H9 (cell line): ENCODE measurements around the gene MYH14. TPM values are rescaled to one million over a fixed set of nuclear protein-coding genes. Genes with fewer than 3 reads are reported as not detected.

ENCODE experiments used
- DNase-seq: peaks from one replicate; pipeline ENCODE4 v3.0.0-alpha.2; 2017
- H2AFZ ChIP-seq: one replicate; pipeline ENCODE4 v1.6.1; 2013; ENCODE audit warnings: mild to moderate bottlenecking, low read length, control low read depth, moderate library complexity
- H2AK5ac ChIP-seq: 2 replicates; pipeline ENCODE4 v1.6.1; 2013; ENCODE audit warnings: low read length, control low read depth, mixed read lengths; ENCODE audit not compliant: insufficient read length
- H2BK120ac ChIP-seq: one replicate; pipeline ENCODE4 v1.6.1; 2013; ENCODE audit warnings: low read depth, mild to moderate bottlenecking, low read length, control low read depth, inconsistent platforms; ENCODE audit not compliant: poor library complexity, severe bottlenecking
- H2BK12ac ChIP-seq: 2 replicates; pipeline ENCODE4 v1.6.1; 2013; ENCODE audit warnings: low read length, control low read depth, mixed read lengths, low read depth; ENCODE audit not compliant: insufficient read length
- H2BK15ac ChIP-seq: 2 replicates; pipeline ENCODE4 v1.6.1; 2013; ENCODE audit warnings: low read depth, low read length, control low read depth
- H2BK20ac ChIP-seq: one replicate; pipeline ENCODE4 v1.6.1; 2013; ENCODE audit warnings: low read depth, mild to moderate bottlenecking, low read length, control low read depth, inconsistent platforms; ENCODE audit not compliant: poor library complexity, severe bottlenecking
- H2BK5ac ChIP-seq: 2 replicates; pipeline ENCODE4 v1.6.1; 2013; ENCODE audit warnings: low read length, control low read depth, mixed read lengths; ENCODE audit not compliant: insufficient read length
- H3K14ac ChIP-seq: 2 replicates; pipeline ENCODE4 v1.6.1; 2013; ENCODE audit warnings: low read length, control low read depth; ENCODE audit not compliant: insufficient read depth
- H3K18ac ChIP-seq: 2 replicates; pipeline ENCODE4 v1.6.1; 2013; ENCODE audit warnings: low read depth, mild to moderate bottlenecking, mixed read lengths, low read length, control low read depth; ENCODE audit not compliant: insufficient read length
- H3K23ac ChIP-seq: 2 replicates; pipeline ENCODE4 v1.6.1; 2013; ENCODE audit warnings: low read length, control low read depth, mixed read lengths, low read depth; ENCODE audit not compliant: insufficient read length
- H3K23me2 ChIP-seq: 2 replicates; pipeline ENCODE4 v1.6.1; 2013; ENCODE audit warnings: low read depth, mild to moderate bottlenecking, mixed read lengths, low read length, control low read depth; ENCODE audit not compliant: insufficient read length, poor library complexity, severe bottlenecking
- H3K27ac ChIP-seq: 2 replicates; pipeline ENCODE4 v1.5.1; 2013; ENCODE audit warnings: low read length, control low read depth, mixed read lengths, low read depth; ENCODE audit not compliant: insufficient read length
- H3K27me3 ChIP-seq: 2 replicates; pipeline ENCODE4 v1.6.1; 2013; ENCODE audit warnings: low read length, control low read depth, inconsistent platforms; ENCODE audit not compliant: insufficient read depth
- H3K4ac ChIP-seq: 2 replicates; pipeline ENCODE4 v1.6.1; 2013; ENCODE audit warnings: low read depth, mild to moderate bottlenecking, control low read depth, inconsistent platforms, low read length, moderate library complexity
- H3K4me1 ChIP-seq: 2 replicates; pipeline ENCODE4 v1.6.1; 2013; ENCODE audit warnings: low read length, control low read depth, inconsistent platforms; ENCODE audit not compliant: insufficient read depth
- H3K4me2 ChIP-seq: 2 replicates; pipeline ENCODE4 v1.6.1; 2013; ENCODE audit warnings: low read length, control low read depth, mixed read lengths; ENCODE audit not compliant: insufficient read length, insufficient read depth
- H3K56ac ChIP-seq: 2 replicates; pipeline ENCODE4 v1.6.1; 2013; ENCODE audit warnings: low read depth, mild to moderate bottlenecking, mixed read lengths, low read length, control low read depth; ENCODE audit not compliant: insufficient read length
- H3K79me1 ChIP-seq: 2 replicates; pipeline ENCODE4 v1.6.1; 2013; ENCODE audit warnings: low read depth, mild to moderate bottlenecking, moderate library complexity, low read length, control low read depth, inconsistent platforms; ENCODE audit not compliant: insufficient read depth, poor library complexity, severe bottlenecking
- H3K79me2 ChIP-seq: 2 replicates; pipeline ENCODE4 v1.6.1; 2013; ENCODE audit warnings: low read length, control low read depth, inconsistent platforms; ENCODE audit not compliant: insufficient read depth
- H3K9ac ChIP-seq: 2 replicates; pipeline ENCODE4 v1.6.1; 2013; ENCODE audit warnings: low read length, control low read depth, mixed read lengths; ENCODE audit not compliant: insufficient read length; ENCODE audit errors: extremely low read depth
- H3K9me3 ChIP-seq: one replicate; pipeline ENCODE4 v1.6.1; 2013; ENCODE audit warnings: low read depth, low read length, inconsistent platforms; ENCODE audit not compliant: control insufficient read depth
- H3T11ph ChIP-seq: one replicate; pipeline ENCODE4 v1.6.1; 2013; ENCODE audit warnings: mild to moderate bottlenecking, low read length, control low read depth, inconsistent platforms
- H4K20me1 ChIP-seq: one replicate; pipeline ENCODE4 v1.6.1; 2013; ENCODE audit not compliant: control insufficient read depth, insufficient read length, insufficient read depth
- H4K5ac ChIP-seq: 2 replicates; pipeline ENCODE4 v1.6.1; 2013; ENCODE audit warnings: low read depth, mild to moderate bottlenecking, mixed read lengths, low read length, control low read depth; ENCODE audit not compliant: insufficient read length
- H4K8ac ChIP-seq: replicated peaks from 2 replicates; pipeline ENCODE4 v1.6.1; 2013; ENCODE audit warnings: low read length, control low read depth, mixed read lengths, low read depth; ENCODE audit not compliant: insufficient read length
- H4K91ac ChIP-seq: 2 replicates; pipeline ENCODE4 v1.6.1; 2013; ENCODE audit warnings: low read depth, mild to moderate bottlenecking, moderate library complexity, mixed read lengths, low read length, control low read depth; ENCODE audit not compliant: insufficient read length
- H3K27ac Mint-ChIP-seq, 3 experiments: 2 replicates in 2 of 3; 3 replicates in 1 of 3; pipeline ENCODE4 v1.8.0; 2020 to 2021; ENCODE audit warnings: mixed read lengths in 3 of 3, mild to moderate bottlenecking in 1 of 3, moderate library complexity in 1 of 3
- H3K27me3 Mint-ChIP-seq: 2 replicates; pipeline ENCODE4 v1.8.0; 2021; ENCODE audit warnings: low read depth, mild to moderate bottlenecking, moderate library complexity, mixed read lengths
- H3K36me3 Mint-ChIP-seq, 3 experiments: 2 replicates in 2 of 3; 3 replicates in 1 of 3; pipeline ENCODE4 v1.8.0; 2020 to 2021; ENCODE audit warnings: low read depth in 3 of 3, mixed read lengths in 3 of 3; ENCODE audit not compliant: insufficient read depth in 1 of 3
- H3K4me1 Mint-ChIP-seq, 2 experiments: 2 replicates each; pipeline ENCODE4 v1.8.0; 2020; ENCODE audit warnings: mixed read lengths in 2 of 2
- H3K4me3 Mint-ChIP-seq, 2 experiments: 2 replicates in 1 of 2; 3 replicates in 1 of 2; pipeline ENCODE4 v1.8.0; 2020 to 2021; ENCODE audit warnings: mild to moderate bottlenecking in 2 of 2, mixed read lengths in 2 of 2, moderate library complexity in 1 of 2
- H3K9me3 Mint-ChIP-seq, 2 experiments: 2 replicates in 1 of 2; 3 replicates in 1 of 2; pipeline ENCODE4 v1.8.0; 2020; ENCODE audit warnings: mild to moderate bottlenecking in 2 of 2, mixed read lengths in 2 of 2, moderate library complexity in 1 of 2
- CTCF ChIP-seq: fragments of 200-600 bp; sonication (generic); conservative IDR thresholded peaks from 3 replicates; pipeline ENCODE4 v1.8.0; 2021; ENCODE audit warnings: antibody characterized with exemption, mild to moderate bottlenecking
- WGBS: extraction: QIAGEN DNeasy Blood & Tissue Kit; methylation state at CpG from one replicate; pipeline ENCODE4 v1.1.7; 2013; ENCODE audit warnings: missing lambda C conversion rate, low lambda C conversion rate, mixed read lengths; ENCODE audit not compliant: insufficient read length; ENCODE audit errors: extremely low coverage; 5-methylcytosine and 5-hydroxymethylcytosine counted together
- total RNA-seq: library from RNA; stranded (reverse); gene quantifications from 2 replicates; pipeline ENCODE4 v1.2.1, GENCODE V29; 2021

MYH14 gene
- total RNA-seq, 1 experiment from 2014 or later: 27.7 TPM

GRCh38 chr19:50255115-50255514, 51.7 kb downstream of the MYH14 start:
- no peak overlapping the region for H3T11ph ChIP-seq
- no CpG with 5 or more reads among the region's 5 CpGs for WGBS
- H3K23ac ChIP-seq: no peak overlapping the region

More at GRCh38 chr19:50255115-50255514, 51.7 kb downstream of the MYH14 start:
- Mint-ChIP-seq H3K9me3 (peaks cover 27 to 32% of the 10 kb centered on the region in 2 experiments), H3K36me3 (peaks cover 59 to 62% (median 60%) of the 10 kb centered on the region in 3 experiments), H3K4me1 (no peaks in the 10 kb centered on the region), H3K27me3 (no peaks in the 10 kb centered on the region; the same call in 1 of the 2 replicates), H3K4me3 (no peak overlapping the region; a peak in 1 of 5 replicates), H3K27ac (no peak overlapping the region)
- Histone ChIP-seq H3K4me2 (no peak overlapping the region), H3K14ac (no peak overlapping the region), H3K4me1 (no peaks in the 10 kb centered on the region), H3K27ac (no peak overlapping the region), H3K9me3 (peaks cover 9% of the 10 kb centered on the region), H3K27me3 (no peaks in the 10 kb centered on the region), H4K8ac (no peak overlapping the region), H3K4ac (no peak overlapping the region), H3K79me2 (no peaks in the 10 kb centered on the region), H2BK20ac (no peak overlapping the region), H2BK15ac (no peak overlapping the region), H2AFZ (no peak overlapping the region), H3K18ac (no peak overlapping the region), H3K56ac (no peak overlapping the region), H3K9ac (no peak overlapping the region), H3K79me1 (no peaks in the 10 kb centered on the region), H4K5ac (no peak overlapping the region), H4K91ac (no peak overlapping the region), H2BK120ac (no peak overlapping the region), H2BK5ac (no peak overlapping the region), H2BK12ac (no peak overlapping the region), H2AK5ac (no peak overlapping the region), H4K20me1 (no peaks in the 10 kb centered on the region), H3K23me2 (no peaks in the 10 kb centered on the region)
- DNase-seq: no peak
- TF ChIP-seq CTCF: peak; percentile 62
